K562 (cell line): ENCODE data around the gene CTNNB1. TPM values are rescaled to one million over a fixed set of nuclear protein-coding genes. Genes with fewer than 3 reads are reported as not detected.

Source experiments
- BRCA1 ChIP-seq, 2 experiments: fragments of 450-650 bp in 1 of 2; sonication (generic) in 1 of 2; formaldehyde crosslinking in 1 of 2; IDR thresholded peaks; 2 replicates each; pipeline versions ENCODE4 v1.5.0 to v1.6.1; 2017 to 2020; ENCODE audit warnings: mild to moderate bottlenecking in 1 of 2, missing genetic modification reagents in 1 of 2
- CBFA2T3 ChIP-seq: fragments of 450-650 bp; IDR thresholded peaks from 2 replicates; pipeline ENCODE4 v1.6.1; 2017
- CHD2 ChIP-seq: IDR thresholded peaks from 2 replicates; pipeline ENCODE4 v1.6.1; 2011; ENCODE audit warnings: low read depth, low read length
- ESRRB ChIP-seq: fragments of 250-450 bp; sonication (Bioruptor Pico); IDR thresholded peaks from 2 replicates; pipeline ENCODE4 v1.5.0; 2020; ENCODE audit warnings: mild to moderate bottlenecking, moderate library complexity, borderline replicate concordance
- ETS1 ChIP-seq: conservative IDR thresholded peaks from 2 replicates; pipeline ENCODE4 v1.6.1; 2011; ENCODE audit warnings: low read depth, mild to moderate bottlenecking, low read length; ENCODE audit not compliant: control insufficient read depth
- GATAD2B ChIP-seq: fragments of 450-650 bp; IDR thresholded peaks from 2 replicates; pipeline ENCODE4 v1.6.1; 2017; ENCODE audit warnings: mild to moderate bottlenecking, borderline replicate concordance
- KAT8 ChIP-seq: fragments of 450-650 bp; IDR thresholded peaks from 2 replicates; pipeline ENCODE4 v1.6.1; 2016; ENCODE audit warnings: low read depth, mild to moderate bottlenecking
- MAX ChIP-seq: sonication (generic); formaldehyde crosslinking; IDR thresholded peaks from 2 replicates; pipeline ENCODE4 v1.9.0; 2022; ENCODE audit warnings: mild to moderate bottlenecking, missing genetic modification reagents
- MEF2A ChIP-seq: IDR thresholded peaks from 2 replicates; pipeline ENCODE4 v1.6.1; 2011; ENCODE audit warnings: low read depth, mild to moderate bottlenecking, low read length, moderate library complexity; ENCODE audit not compliant: control insufficient read depth
- NCOA1 ChIP-seq: fragments of 450-650 bp; IDR thresholded peaks from 2 replicates; pipeline ENCODE4 v1.6.1; 2016; ENCODE audit warnings: low read depth
- PCBP2 ChIP-seq: fragments of 200-400 bp; formaldehyde crosslinking; IDR thresholded peaks from 2 replicates; pipeline ENCODE4 v1.6.1; 2018; ENCODE audit warnings: low read length, low read depth, mild to moderate bottlenecking, moderate library complexity; ENCODE audit not compliant: poor library complexity, severe bottlenecking
- SMAD4 ChIP-seq: fragments of 250-450 bp; sonication (Bioruptor Pico); conservative IDR thresholded peaks from 2 replicates; pipeline ENCODE4 v1.8.0; 2021; ENCODE audit warnings: inconsistent platforms, mild to moderate bottlenecking, moderate library complexity
- SNIP1 ChIP-seq: fragments of 450-650 bp; IDR thresholded peaks from 2 replicates; pipeline ENCODE4 v1.7.1; 2017; ENCODE audit warnings: low read depth, mild to moderate bottlenecking
- SOX6 ChIP-seq: fragments of 450-650 bp; IDR thresholded peaks from 2 replicates; pipeline ENCODE4 v1.6.1; 2014; ENCODE audit warnings: mild to moderate bottlenecking
- SRSF1 ChIP-seq: fragments of 200-400 bp; formaldehyde crosslinking; IDR thresholded peaks from 2 replicates; pipeline ENCODE4 v1.6.1; 2017; ENCODE audit warnings: mild to moderate bottlenecking, low read depth, low read length, moderate library complexity
- TAF15 ChIP-seq: fragments of 200-400 bp; formaldehyde crosslinking; IDR thresholded peaks from 2 replicates; pipeline ENCODE4 v1.6.1; 2017; ENCODE audit warnings: mild to moderate bottlenecking, low read depth, low read length, moderate library complexity
- TRIM24 ChIP-seq, 2 experiments: fragments of 450-650 bp; IDR thresholded peaks; 2 replicates each; pipeline ENCODE4 v1.6.1; 2016
- TRIM25 ChIP-seq: fragments of 450-650 bp; IDR thresholded peaks from 2 replicates; pipeline ENCODE4 v1.7.0; 2016; ENCODE audit warnings: borderline replicate concordance
- TRIM28 ChIP-seq: fragments of 450-650 bp; IDR thresholded peaks from 2 replicates; pipeline ENCODE4 v1.6.1; 2017
- ZHX1 ChIP-seq: fragments of 150-350 bp; conservative IDR thresholded peaks from 2 replicates; pipeline ENCODE4 v1.6.1; 2014; ENCODE audit warnings: low read length
- ZNF354B ChIP-seq: fragments of 250-450 bp; sonication (Bioruptor Pico); IDR thresholded peaks from 2 replicates; pipeline ENCODE4 v1.4.0; 2020
- polyA plus RNA-seq, 8 experiments: library from polyadenylated mRNA; depleted of rRNA in 4 of 8; stranded (reverse) in 5 of 8; unstranded in 3 of 8; fragments of >200 nt; fragmentation: Nextera tagmentation in 2 of 8; fragmentation: Illumina TruSeq in 1 of 8; extraction: Ambion mirVana in 2 of 8; extraction: Trizol in 1 of 8; gene quantifications; 2 replicates each; pipeline versions ENCODE4 v1.2.1 to v1.2.3, GENCODE V29; 2011 to 2014; ENCODE audit warnings: inconsistent platforms in 1 of 8, missing spikeins in 1 of 8
- total RNA-seq, 7 experiments: library from RNA; depleted of rRNA in 6 of 7; stranded (reverse); fragments of >200 nt in 6 of 7; fragmentation: Illumina TruSeq in 2 of 7; extraction: Trizol in 2 of 7; gene quantifications; 2 replicates each; pipeline versions ENCODE4 v1.2.1 to v1.2.3, GENCODE V29; 2011 to 2021; ENCODE audit warnings: low replicate concordance in 1 of 7
- TF ChIP-seq, protein P1 (sequence below): fragments of 250-450 bp; sonication (Bioruptor Pico); IDR thresholded peaks from 2 replicates; pipeline ENCODE4 v1.8.0; 2021; ENCODE audit warnings: mild to moderate bottlenecking, moderate library complexity

Gene CTNNB1
- total and polyA plus RNA-seq, 9 of the 15 experiments (the other 6 are each of a cell fraction or from before 2014, with no cell fraction given): 44.3 to 193 (median 154) TPM

- TF ChIP-seq TRIM25 (no peak), NCOA1 (0 out of 2 replicates have a peak, but pooled peaks have one; percentile 37), TRIM24 (IDR thresholded peaks at IDR 0.05) (peak; percentile 91 to 97), SNIP1 (no peak), TAF15 (no peak), PCBP2 (no peak), MEF2A (no peak), ETS1 (no peak), SMAD4 (CRISPR knock-in tag) (peak; percentile 86), GATAD2B (peak; percentile 33; the same call in 1 of the 2 replicates), ESRRB (CRISPR knock-in tag) (no peak), MAX (CRISPR knock-in tag) (no peak), KAT8 (no peak), CBFA2T3 (peak; percentile 78), BRCA1 (IDR thresholded peaks at IDR 0.05) (no peak), BRCA1 (CRISPR knock-in tag; IDR thresholded peaks at IDR 0.05) (no peak), TRIM28 (no peak), SOX6 (peak; percentile 74), SRSF1 (no peak), ZHX1 (no peak), ZNF354B (CRISPR knock-in tag) (no peak), CHD2 (no peak)
- TF ChIP-seq, protein P1, sequence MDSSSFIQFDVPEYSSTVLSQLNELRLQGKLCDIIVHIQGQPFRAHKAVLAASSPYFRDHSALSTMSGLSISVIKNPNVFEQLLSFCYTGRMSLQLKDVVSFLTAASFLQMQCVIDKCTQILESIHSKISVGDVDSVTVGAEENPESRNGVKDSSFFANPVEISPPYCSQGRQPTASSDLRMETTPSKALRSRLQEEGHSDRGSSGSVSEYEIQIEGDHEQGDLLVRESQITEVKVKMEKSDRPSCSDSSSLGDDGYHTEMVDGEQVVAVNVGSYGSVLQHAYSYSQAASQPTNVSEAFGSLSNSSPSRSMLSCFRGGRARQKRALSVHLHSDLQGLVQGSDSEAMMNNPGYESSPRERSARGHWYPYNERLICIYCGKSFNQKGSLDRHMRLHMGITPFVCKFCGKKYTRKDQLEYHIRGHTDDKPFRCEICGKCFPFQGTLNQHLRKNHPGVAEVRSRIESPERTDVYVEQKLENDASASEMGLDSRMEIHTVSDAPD (CRISPR knock-in tag): no peak
Observed at GRCh38 chr3:41267975-41268640, 68.8 kb downstream of the CTNNB1 start (continued).
